Measurements from ENCODE around the gene CWF19L1. TPM values are rescaled to one million over a fixed set of nuclear protein-coding genes. Genes with fewer than 3 reads are reported as not detected.

Gene CWF19L1
- polyA plus RNA-seq, 2 of the 4 experiments (the other 2 are of a cell fraction): 24.7 to 30.2 TPM

- peak; percentile 41; the same call in 1 of the 2 replicates for TF ChIP-seq PBX3 (IDR thresholded peaks at IDR 0.05)
- no peak for TF ChIP-seq HEYL (CRISPR knock-in tag; IDR thresholded peaks at IDR 0.05)
- TF ChIP-seq RARB (CRISPR knock-in tag; IDR thresholded peaks at IDR 0.05): no peak
- no peak for TF ChIP-seq EHF (CRISPR knock-in tag; IDR thresholded peaks at IDR 0.05)
- no peak for TF ChIP-seq EHMT2 (IDR thresholded peaks at IDR 0.05; ENCODE audit: low read depth)
- TF ChIP-seq RNF2 (IDR thresholded peaks at IDR 0.05; ENCODE audit: borderline replicate concordance, low read depth): no peak
- peak; percentile 97 for TF ChIP-seq KDM5A (IDR thresholded peaks at IDR 0.05)
- no peak for TF ChIP-seq RAD21 (conservative IDR thresholded peaks at IDR 0.05 in 1 of 2, IDR thresholded peaks at IDR 0.05 in 1 of 2)
- no peak for TF ChIP-seq ZFP36 (IDR thresholded peaks at IDR 0.05; ENCODE audit: borderline replicate concordance, partially characterized antibody)
- no peak for TF ChIP-seq TFCP2L1 (CRISPR knock-in tag; IDR thresholded peaks at IDR 0.05)
- no peak for TF ChIP-seq EP300 (IDR thresholded peaks at IDR 0.05)
- no peak for TF ChIP-seq POLR2AphosphoS2 (conservative IDR thresholded peaks at IDR 0.05; ENCODE audit: low read length)
- TF ChIP-seq CEBPB (IDR thresholded peaks at IDR 0.05): no peak
- no peak for TF ChIP-seq CHD4 (IDR thresholded peaks at IDR 0.05; ENCODE audit: borderline replicate concordance)
- no peak for TF ChIP-seq FOXS1 (CRISPR knock-in tag; IDR thresholded peaks at IDR 0.05)
- no peak for TF ChIP-seq RFX5 (IDR thresholded peaks at IDR 0.05)
- TF ChIP-seq, protein P1, sequence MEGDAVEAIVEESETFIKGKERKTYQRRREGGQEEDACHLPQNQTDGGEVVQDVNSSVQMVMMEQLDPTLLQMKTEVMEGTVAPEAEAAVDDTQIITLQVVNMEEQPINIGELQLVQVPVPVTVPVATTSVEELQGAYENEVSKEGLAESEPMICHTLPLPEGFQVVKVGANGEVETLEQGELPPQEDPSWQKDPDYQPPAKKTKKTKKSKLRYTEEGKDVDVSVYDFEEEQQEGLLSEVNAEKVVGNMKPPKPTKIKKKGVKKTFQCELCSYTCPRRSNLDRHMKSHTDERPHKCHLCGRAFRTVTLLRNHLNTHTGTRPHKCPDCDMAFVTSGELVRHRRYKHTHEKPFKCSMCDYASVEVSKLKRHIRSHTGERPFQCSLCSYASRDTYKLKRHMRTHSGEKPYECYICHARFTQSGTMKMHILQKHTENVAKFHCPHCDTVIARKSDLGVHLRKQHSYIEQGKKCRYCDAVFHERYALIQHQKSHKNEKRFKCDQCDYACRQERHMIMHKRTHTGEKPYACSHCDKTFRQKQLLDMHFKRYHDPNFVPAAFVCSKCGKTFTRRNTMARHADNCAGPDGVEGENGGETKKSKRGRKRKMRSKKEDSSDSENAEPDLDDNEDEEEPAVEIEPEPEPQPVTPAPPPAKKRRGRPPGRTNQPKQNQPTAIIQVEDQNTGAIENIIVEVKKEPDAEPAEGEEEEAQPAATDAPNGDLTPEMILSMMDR (IDR thresholded peaks at IDR 0.05): no peak
- TF ChIP-seq MAFK (IDR thresholded peaks at IDR 0.05; ENCODE audit: partially characterized antibody): no peak
Measured at GRCh38 chr10:100267239-100268104, at the start of gene CWF19L1 (continued).

DNA sequence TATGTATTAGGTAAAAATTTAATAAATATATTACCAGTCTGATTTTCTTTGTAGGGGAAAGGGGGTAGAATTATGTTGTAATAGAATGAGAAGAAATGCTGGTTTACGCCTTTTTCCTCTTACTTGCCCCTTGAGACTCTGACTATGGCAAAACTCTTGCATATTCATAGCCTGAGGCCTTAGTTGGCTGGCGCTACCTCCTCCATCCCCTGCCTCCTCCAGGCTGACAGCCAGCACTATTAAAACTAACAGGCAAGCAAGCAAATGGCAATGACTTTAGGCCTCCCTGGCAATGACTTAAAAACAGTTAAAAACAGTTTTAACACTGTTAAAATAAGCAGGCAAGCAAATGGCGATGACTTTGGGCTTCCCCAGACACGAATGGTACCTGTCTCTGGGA, 48.2 kb upstream of the CWF19L1 start:
- ChIA-PET CTCF (interaction anchor here (0.8 to 1.2 kb wide), 3 partner anchors 15 to 306 kb away, joined by 3 read pairs; partner anchors contain the start of gene DNMBP), POLR2A (no interaction called here)
- Histone ChIP-seq H3K27ac (no peak overlapping the region), H3K4me2 (no peak overlapping the region), H3K4me1 (peaks cover 20% of the 10 kb centered on the region), H3K4me3 (no peak overlapping the region), H3K9me3 (no peaks in the 10 kb centered on the region)
- DNase-seq (ENCODE audit: low read depth in 1 of 2, low spot score in 1 of 2) (no peak), ATAC-seq (no peak), FAIRE-seq (no peak)
- TF ChIP-seq HOXA7 (CRISPR knock-in tag; IDR thresholded peaks at IDR 0.05): no peak
- TF ChIP-seq TFCP2L1 (CRISPR knock-in tag; IDR thresholded peaks at IDR 0.05): no peak
- TF ChIP-seq RARB (CRISPR knock-in tag; IDR thresholded peaks at IDR 0.05): no peak
- TF ChIP-seq POLR2A (IDR thresholded peaks at IDR 0.05; ENCODE audit: low read length): no peak
- TF ChIP-seq KDM1A (IDR thresholded peaks at IDR 0.05; ENCODE audit: low read depth): no peak
- no peak for TF ChIP-seq MAZ (IDR thresholded peaks at IDR 0.05; ENCODE audit: borderline replicate concordance, low read depth, low read length)
- TF ChIP-seq BHLHE40 (IDR thresholded peaks at IDR 0.05; ENCODE audit: low read depth, low read length): no peak
- no peak for TF ChIP-seq GATA3 (IDR thresholded peaks at IDR 0.05; ENCODE audit: borderline replicate concordance)
- TF ChIP-seq, protein P2, sequence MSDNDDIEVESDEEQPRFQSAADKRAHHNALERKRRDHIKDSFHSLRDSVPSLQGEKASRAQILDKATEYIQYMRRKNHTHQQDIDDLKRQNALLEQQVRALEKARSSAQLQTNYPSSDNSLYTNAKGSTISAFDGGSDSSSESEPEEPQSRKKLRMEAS (IDR thresholded peaks at IDR 0.05): no peak
- no peak for TF ChIP-seq RCOR1 (IDR thresholded peaks at IDR 0.05; ENCODE audit: low read depth, low read length)
- TF ChIP-seq FOXS1 (CRISPR knock-in tag; IDR thresholded peaks at IDR 0.05): no peak
- no peak for TF ChIP-seq ZC3H11A (IDR thresholded peaks at IDR 0.05)
- TF ChIP-seq CHD2 (IDR thresholded peaks at IDR 0.05; ENCODE audit: low read length, partially characterized antibody): no peak
- TF ChIP-seq USF2 (IDR thresholded peaks at IDR 0.05): no peak
- TF ChIP-seq EP300 (IDR thresholded peaks at IDR 0.05): no peak
- no peak for TF ChIP-seq HOXB13 (CRISPR knock-in tag; IDR thresholded peaks at IDR 0.05; ENCODE audit: low read depth)
- 79% methylated on average over 4 of the region's 4 CpGs for WGBS (ENCODE audit: missing lambda C conversion rate)

Data from A549 (cell line).